T-helper 1 cell treated with Interleukin-12 subunit alpha and Interleukin-12 subunit beta and Interleukin-4 antibody, amounts not matched to agents 30 μg/mL and 1 μg/mL, for 36 hours (primary cell): ENCODE results near the gene MBOAT2.
"Not testable (repeated sequence)": the region's sequence is repeated elsewhere in the genome, so short reads cannot be mapped to it uniquely, and the experiment has no call there.

ENCODE experiments used
- H3K27ac Mint-ChIP-seq: one replicate; pipeline ENCODE4 v1.8.0; 2021; ENCODE audit warnings: mild to moderate bottlenecking, mixed read lengths
- H3K27me3 Mint-ChIP-seq: one replicate; pipeline ENCODE4 v1.8.0; 2021; ENCODE audit warnings: low read depth, mixed read lengths
- H3K36me3 Mint-ChIP-seq: one replicate; pipeline ENCODE4 v1.8.0; 2021; ENCODE audit warnings: low read depth, mixed read lengths
- H3K4me1 Mint-ChIP-seq: one replicate; pipeline ENCODE4 v1.8.0; 2021; ENCODE audit warnings: low read depth, mixed read lengths
- H3K4me3 Mint-ChIP-seq: one replicate; pipeline ENCODE4 v1.8.0; 2021; ENCODE audit warnings: mild to moderate bottlenecking, moderate library complexity, mixed read lengths
- H3K9me3 Mint-ChIP-seq: one replicate; pipeline ENCODE4 v1.8.0; 2021; ENCODE audit warnings: mixed read lengths

Gene MBOAT2

GRCh38 chr2:8929128-8929527, 74.4 kb downstream of the MBOAT2 start:
- Mint-ChIP-seq H3K4me1 (peaks cover under 1% of the 10 kb centered on the region), H3K4me3 (no peak overlapping the region), H3K27ac (no peak overlapping the region), H3K36me3 (no peaks in the 10 kb centered on the region), H3K27me3 (peaks cover 15% of the 10 kb centered on the region), H3K9me3 (no peaks in the 10 kb centered on the region)

GRCh38 chr2:8927510-8928455, 75.7 kb downstream of the MBOAT2 start:
- Mint-ChIP-seq H3K27me3 (peaks cover 12% of the 10 kb centered on the region), H3K9me3 (no peaks in the 10 kb centered on the region), H3K36me3 (no peaks in the 10 kb centered on the region), H3K4me1 (peaks cover 1% of the 10 kb centered on the region), H3K27ac (no peak overlapping the region), H3K4me3 (no peak overlapping the region)

- no peaks in the 10 kb centered on the region for H3K36me3 Mint-ChIP-seq
- H3K27ac Mint-ChIP-seq, result no peak overlapping the region
- peaks cover 1% of the 10 kb centered on the region for H3K4me1 Mint-ChIP-seq
These were observed 77.1 kb downstream of the MBOAT2 start for GRCh38 chr2:8926356-8926755.

GRCh38 chr2:8925411-8925810, 78.1 kb downstream of the MBOAT2 start:
- no peak overlapping the region for H3K27ac Mint-ChIP-seq
- no peaks in the 10 kb centered on the region for H3K9me3 Mint-ChIP-seq
- H3K4me3 Mint-ChIP-seq, result no peak overlapping the region
- H3K4me1 Mint-ChIP-seq, result peaks cover 1% of the 10 kb centered on the region
- H3K36me3 Mint-ChIP-seq, result no peaks in the 10 kb centered on the region
- peaks cover 5% of the 10 kb centered on the region for H3K27me3 Mint-ChIP-seq

More at GRCh38 chr2:8926356-8926755, 77.1 kb downstream of the MBOAT2 start:
- H3K27me3 Mint-ChIP-seq, result peaks cover 11% of the 10 kb centered on the region
- no peaks in the 10 kb centered on the region for H3K9me3 Mint-ChIP-seq
- no peak overlapping the region for H3K4me3 Mint-ChIP-seq

DNA sequence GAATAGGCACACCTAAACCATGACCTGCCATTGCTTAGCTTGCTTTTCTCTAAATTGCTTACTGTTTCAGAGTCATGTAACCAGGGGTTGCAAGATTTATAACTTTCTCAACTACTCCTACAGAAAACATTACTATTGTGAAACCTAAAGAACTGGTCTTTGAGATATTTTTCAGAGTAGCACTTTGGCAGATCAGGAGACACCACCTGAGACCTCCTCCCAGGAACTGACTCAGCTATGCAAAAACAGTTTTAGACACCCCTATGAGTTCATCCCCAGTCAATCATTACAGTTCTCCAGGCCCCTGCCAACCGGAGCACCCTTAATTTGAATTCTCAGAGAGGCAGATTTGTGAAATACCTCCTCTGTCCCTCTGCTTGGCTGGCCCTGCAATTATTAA, 80.3 kb downstream of the MBOAT2 start:
- H3K4me1 Mint-ChIP-seq, result peaks cover 1% of the 10 kb centered on the region
- no peak overlapping the region for H3K27ac Mint-ChIP-seq
- no peaks in the 10 kb centered on the region for H3K9me3 Mint-ChIP-seq
- no peak overlapping the region for H3K4me3 Mint-ChIP-seq
- no peaks in the 10 kb centered on the region for H3K36me3 Mint-ChIP-seq
- H3K27me3 Mint-ChIP-seq, result peaks cover 9% of the 10 kb centered on the region

DNA sequence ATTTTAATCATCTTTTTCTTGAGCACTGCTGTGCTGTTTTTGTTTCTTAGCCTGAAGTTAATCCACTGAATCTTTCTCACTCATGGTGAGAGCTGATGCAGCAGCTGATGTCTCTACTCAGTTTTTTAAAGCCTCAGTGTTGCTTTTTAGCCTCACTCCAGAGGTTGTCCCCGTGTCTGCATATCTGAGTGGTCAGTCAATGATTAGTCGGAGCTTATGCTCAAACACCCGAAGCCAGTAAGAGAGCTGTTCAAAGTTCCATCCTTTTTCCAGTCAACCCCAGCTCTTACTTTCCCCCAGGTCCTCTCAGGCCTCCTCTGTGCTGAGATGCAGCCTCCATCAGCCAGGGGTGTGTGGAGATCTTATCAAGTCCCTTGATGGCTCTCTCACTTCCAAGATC, 81.1 kb downstream of the MBOAT2 start:
- Mint-ChIP-seq H3K4me3 (no peak overlapping the region), H3K27ac (no peak overlapping the region), H3K9me3 (no peaks in the 10 kb centered on the region), H3K36me3 (no peaks in the 10 kb centered on the region), H3K4me1 (peaks cover 1% of the 10 kb centered on the region), H3K27me3 (peaks cover 9% of the 10 kb centered on the region)

GRCh38 chr2:8918412-8918811, 85.1 kb downstream of the MBOAT2 start:
- Mint-ChIP-seq H3K4me1 (no peaks in the 10 kb centered on the region), H3K9me3 (no peaks in the 10 kb centered on the region), H3K27ac (no peak overlapping the region), H3K27me3 (peaks cover 13% of the 10 kb centered on the region), H3K36me3 (no peaks in the 10 kb centered on the region), H3K4me3 (no peak overlapping the region)

- Mint-ChIP-seq H3K27ac (no peak overlapping the region), H3K4me3 (no peak overlapping the region), H3K4me1 (no peaks in the 10 kb centered on the region), H3K27me3 (peaks cover 12% of the 10 kb centered on the region), H3K9me3 (peaks cover 4% of the 10 kb centered on the region), H3K36me3 (no peaks in the 10 kb centered on the region)
These were observed 87.5 kb downstream of the MBOAT2 start for GRCh38 chr2:8915941-8916340.

- H3K27me3 Mint-ChIP-seq, result peaks cover 15% of the 10 kb centered on the region
- not testable (repeated sequence) for H3K27ac Mint-ChIP-seq, H3K36me3 Mint-ChIP-seq, H3K4me3 Mint-ChIP-seq, H3K4me1 Mint-ChIP-seq
- H3K9me3 Mint-ChIP-seq, result peaks cover 10% of the 10 kb centered on the region
These were observed 89.7 kb downstream of the MBOAT2 start for GRCh38 chr2:8913767-8914166.

GRCh38 chr2:8907764-8908288, 95.7 kb downstream of the MBOAT2 start:
- H3K9me3 Mint-ChIP-seq, result peaks cover 10% of the 10 kb centered on the region
- no peaks in the 10 kb centered on the region for H3K4me1 Mint-ChIP-seq
- no peak overlapping the region for H3K27ac Mint-ChIP-seq
- H3K27me3 Mint-ChIP-seq, result peaks cover 11% of the 10 kb centered on the region
- no peak overlapping the region for H3K4me3 Mint-ChIP-seq
- no peaks in the 10 kb centered on the region for H3K36me3 Mint-ChIP-seq

- H3K27me3 Mint-ChIP-seq, H3K9me3 Mint-ChIP-seq, H3K4me1 Mint-ChIP-seq, H3K4me3 Mint-ChIP-seq, H3K36me3 Mint-ChIP-seq, H3K27ac Mint-ChIP-seq: not testable (repeated sequence)
These were observed 99.6 kb downstream of the MBOAT2 start for GRCh38 chr2:8903924-8904323.

GRCh38 chr2:8902757-8903156, 100.7 kb downstream of the MBOAT2 start:
- not testable (repeated sequence) for H3K9me3 Mint-ChIP-seq, H3K4me1 Mint-ChIP-seq, H3K4me3 Mint-ChIP-seq, H3K27me3 Mint-ChIP-seq, H3K36me3 Mint-ChIP-seq, H3K27ac Mint-ChIP-seq

GRCh38 chr2:8897206-8897605, 106.3 kb downstream of the MBOAT2 start:
- H3K9me3 Mint-ChIP-seq, H3K27ac Mint-ChIP-seq: not testable (repeated sequence)

GRCh38 chr2:8896671-8897070, 106.8 kb downstream of the MBOAT2 start:
- not testable (repeated sequence) for H3K27me3 Mint-ChIP-seq, H3K4me3 Mint-ChIP-seq, H3K9me3 Mint-ChIP-seq, H3K36me3 Mint-ChIP-seq, H3K27ac Mint-ChIP-seq, H3K4me1 Mint-ChIP-seq

More at GRCh38 chr2:8897206-8897605, 106.3 kb downstream of the MBOAT2 start:
- H3K4me3 Mint-ChIP-seq, H3K27me3 Mint-ChIP-seq, H3K36me3 Mint-ChIP-seq, H3K4me1 Mint-ChIP-seq: not testable (repeated sequence)

GRCh38 chr2:8895087-8895912, 108.2 kb downstream of the MBOAT2 start:
- H3K27ac Mint-ChIP-seq, H3K9me3 Mint-ChIP-seq, H3K36me3 Mint-ChIP-seq, H3K4me3 Mint-ChIP-seq, H3K4me1 Mint-ChIP-seq, H3K27me3 Mint-ChIP-seq: not testable (repeated sequence)
